ENCODE data around the gene RNU6-9.

Gene RNU6-9

DNA sequence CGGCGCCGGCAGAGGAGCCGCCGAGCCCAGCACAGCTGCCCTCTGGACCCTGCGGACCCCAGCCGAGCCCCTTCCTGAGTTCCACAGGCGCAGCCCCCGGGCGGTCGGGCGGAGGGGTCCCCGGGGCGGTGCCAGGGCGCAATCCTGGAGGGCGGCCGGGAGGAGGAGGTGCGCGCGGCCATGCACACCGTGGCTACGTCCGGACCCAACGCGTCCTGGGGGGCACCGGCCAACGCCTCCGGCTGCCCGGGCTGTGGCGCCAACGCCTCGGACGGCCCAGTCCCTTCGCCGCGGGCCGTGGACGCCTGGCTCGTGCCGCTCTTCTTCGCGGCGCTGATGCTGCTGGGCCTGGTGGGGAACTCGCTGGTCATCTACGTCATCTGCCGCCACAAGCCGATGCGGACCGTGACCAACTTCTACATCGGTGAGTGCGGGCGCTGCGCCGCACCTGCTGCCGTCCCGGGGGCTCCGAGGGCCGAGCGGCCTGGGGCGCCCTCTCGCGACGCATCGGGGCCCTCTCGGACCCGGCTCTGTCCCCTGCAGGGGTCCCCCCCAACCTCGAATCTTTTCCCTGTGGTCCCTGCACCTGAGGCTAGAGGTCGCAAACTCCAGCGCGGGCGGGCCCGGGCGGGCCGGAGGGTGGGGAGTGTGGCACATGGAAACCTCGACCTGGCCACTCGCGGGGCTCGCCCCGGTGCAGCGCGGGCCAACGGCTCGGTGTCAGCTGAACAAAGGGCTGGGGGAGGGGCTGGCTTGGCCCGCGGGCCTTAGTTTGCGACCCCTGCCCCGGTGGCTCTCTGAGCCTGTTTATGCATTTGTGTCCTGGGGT lies 24.3 kb downstream of the RNU6-9 start, which contains the start of gene KISS1R:
TSS of gene KISS1R (plus strand) at position 11 of the 829 bp plus-strand sequence. CDS start at position 181, 170 bp downstream.
- Mint-ChIP-seq H3K27me3 (ENCODE audit: low read depth) (peaks cover 55% of the 10 kb centered on the region), H3K36me3 (ENCODE audit: low read depth) (peaks cover 3% of the 10 kb centered on the region), H3K27ac (no peak within 1 kb of the TSS), H3K9me3 (no peaks in the 10 kb centered on the region), H3K4me3 (peak within 1 kb of the TSS; percentile 48 to 69 (median 63)), H3K4me1 (peaks cover 5% of the 10 kb centered on the region)
- peak; percentile 45 to 62 (median 55) for TF ChIP-seq CTCF (IDR thresholded peaks at IDR 0.05; ENCODE audit: unreplicated experiment in 3 of 3)

- TF ChIP-seq CTCF (IDR thresholded peaks at IDR 0.05; ENCODE audit: unreplicated experiment in 3 of 3) = no peak
- H3K27ac Mint-ChIP-seq = no peak overlapping the region
- H3K4me3 Mint-ChIP-seq = peak overlapping the region in 2 of 3 experiments; percentile 63 to 69
- H3K9me3 Mint-ChIP-seq = no peaks in the 10 kb centered on the region
- peaks cover 3% of the 10 kb centered on the region for H3K36me3 Mint-ChIP-seq (ENCODE audit: low read depth)
- H3K4me1 Mint-ChIP-seq = peaks cover 5% of the 10 kb centered on the region
- peaks cover 55% of the 10 kb centered on the region for H3K27me3 Mint-ChIP-seq (ENCODE audit: low read depth)
These were observed 24.8 kb downstream of the RNU6-9 start for GRCh38 chr19:918152-918437.

GRCh38 chr19:918481-919198 lies 25.4 kb downstream of the RNU6-9 start:
- H3K27me3 Mint-ChIP-seq (ENCODE audit: low read depth) = peaks cover 59% of the 10 kb centered on the region
- peaks cover 10% of the 10 kb centered on the region for H3K4me1 Mint-ChIP-seq
- peaks cover 3% of the 10 kb centered on the region for H3K36me3 Mint-ChIP-seq (ENCODE audit: low read depth)
- H3K4me3 Mint-ChIP-seq = peak overlapping the region in 1 of 3 experiments; percentile 38
- no peaks in the 10 kb centered on the region for H3K9me3 Mint-ChIP-seq
- H3K27ac Mint-ChIP-seq = no peak overlapping the region
- no peak for TF ChIP-seq CTCF (IDR thresholded peaks at IDR 0.05; ENCODE audit: unreplicated experiment in 3 of 3)

GRCh38 chr19:919199-920050 lies 26.1 kb downstream of the RNU6-9 start:
- Mint-ChIP-seq H3K27ac (no peak overlapping the region), H3K36me3 (ENCODE audit: low read depth) (peaks cover 3% of the 10 kb centered on the region), H3K4me1 (peaks cover 10% of the 10 kb centered on the region)

More at GRCh38 chr19:919199-920050, 26.1 kb downstream of the RNU6-9 start:
- Mint-ChIP-seq H3K4me3 (peak overlapping the region in 2 of 3 experiments; percentile 19 to 38), H3K9me3 (no peaks in the 10 kb centered on the region), H3K27me3 (ENCODE audit: low read depth) (peaks cover 59% of the 10 kb centered on the region)
- TF ChIP-seq CTCF (IDR thresholded peaks at IDR 0.05; ENCODE audit: unreplicated experiment in 3 of 3) = no peak

All from nephron (organoid).